HG03571 (cell line): ENCODE results near the gene DAPK1.

Experiments
- ATAC-seq: cut with Tn5 transposase; IDR thresholded peaks from one replicate; pipeline ENCODE4 v1.9.1; 2021; ENCODE audit not compliant: unreplicated experiment

The DAPK1 gene

GRCh38 chr9:87609002-87609401, 111.3 kb downstream of the DAPK1 start:
- ATAC-seq: no peak

GRCh38 chr9:87609486-87609885, 111.8 kb downstream of the DAPK1 start:
- ATAC-seq: no peak

- ATAC-seq: no peak
Observed at GRCh38 chr9:87610200-87611155, 112.8 kb downstream of the DAPK1 start.

GRCh38 chr9:87611776-87612175, 114.1 kb downstream of the DAPK1 start:
- no peak for ATAC-seq

GRCh38 chr9:87612536-87612935, 114.9 kb downstream of the DAPK1 start:
- no peak for ATAC-seq

GRCh38 chr9:87613265-87614111, 115.8 kb downstream of the DAPK1 start:
- no peak for ATAC-seq

- ATAC-seq: no peak
Observed at GRCh38 chr9:87614397-87614796, 116.7 kb downstream of the DAPK1 start.

GRCh38 chr9:87615136-87615535, 117.5 kb downstream of the DAPK1 start:
- ATAC-seq: no peak

- no peak for ATAC-seq
Observed at GRCh38 chr9:87615547-87616148, 118.0 kb downstream of the DAPK1 start.

GRCh38 chr9:87618226-87618625, 120.6 kb downstream of the DAPK1 start:
- ATAC-seq: no peak

GRCh38 chr9:87618931-87619330, 121.3 kb downstream of the DAPK1 start:
- ATAC-seq: no peak

- no peak for ATAC-seq
Observed at GRCh38 chr9:87619346-87619745, 121.7 kb downstream of the DAPK1 start.

GRCh38 chr9:87620731-87621322, 123.2 kb downstream of the DAPK1 start:
- ATAC-seq: no peak

GRCh38 chr9:87622098-87622497, 124.4 kb downstream of the DAPK1 start:
- ATAC-seq: no peak

- no peak for ATAC-seq
Observed at GRCh38 chr9:87622923-87623322, 125.3 kb downstream of the DAPK1 start.

GRCh38 chr9:87628346-87628745, 130.7 kb downstream of the DAPK1 start:
- ATAC-seq: no peak

- no peak for ATAC-seq
Observed at GRCh38 chr9:87629104-87629503, 131.4 kb downstream of the DAPK1 start.

- ATAC-seq: no peak
Observed at GRCh38 chr9:87630266-87630665, 132.6 kb downstream of the DAPK1 start.

- ATAC-seq: no peak
Observed at GRCh38 chr9:87630846-87631245, 133.2 kb downstream of the DAPK1 start.

- no peak for ATAC-seq
Observed at GRCh38 chr9:87635656-87636501, 138.2 kb downstream of the DAPK1 start.
